Stimulated activated CD8-positive, alpha-beta memory T cell treated with anti-CD3 and anti-CD28 coated beads, Interleukin-7, amount 100 ng/mL, for 24 hours (primary cell): ENCODE measurements around the gene PIM1.
"Not testable (repeated sequence)": the region's sequence is repeated elsewhere in the genome, so short reads cannot be mapped to it uniquely, and the experiment has no call there.

ENCODE experiments used
- DNase-seq: peaks from one replicate; pipeline ENCODE4 v3.0.0-alpha.2; 2020; ENCODE audit warnings: low read depth

Gene PIM1

GRCh38 chr6:37169496-37170272 is at the start of gene PIM1:
Gene PIM1 (plus strand): TSS chr6:37170152. CDS start chr6:37170576, 424 bp downstream.
- DNase-seq: peak; percentile 99

DNA sequence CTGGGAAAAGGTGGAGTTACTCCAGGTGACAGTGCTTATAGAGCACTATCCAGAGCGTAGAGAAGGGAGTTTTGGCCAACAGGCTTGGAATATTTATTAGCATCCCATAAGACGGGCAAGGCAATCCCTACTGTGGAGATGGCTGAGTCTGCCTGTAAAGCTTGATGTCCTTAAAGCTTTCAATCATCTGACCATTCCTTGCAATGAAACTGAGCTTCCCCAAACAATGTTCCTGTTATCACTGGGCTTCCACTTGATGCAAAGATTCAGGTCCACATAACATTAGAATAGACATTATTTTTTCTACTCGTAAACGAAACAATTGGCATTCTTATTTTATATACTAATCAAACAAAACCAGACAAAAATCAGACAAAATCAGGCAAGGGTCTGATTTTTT is 48.4 kb upstream of the PIM1 start:
- no peak for DNase-seq

GRCh38 chr6:37122861-37123260 is 47.1 kb upstream of the PIM1 start:
- DNase-seq: no peak

DNA sequence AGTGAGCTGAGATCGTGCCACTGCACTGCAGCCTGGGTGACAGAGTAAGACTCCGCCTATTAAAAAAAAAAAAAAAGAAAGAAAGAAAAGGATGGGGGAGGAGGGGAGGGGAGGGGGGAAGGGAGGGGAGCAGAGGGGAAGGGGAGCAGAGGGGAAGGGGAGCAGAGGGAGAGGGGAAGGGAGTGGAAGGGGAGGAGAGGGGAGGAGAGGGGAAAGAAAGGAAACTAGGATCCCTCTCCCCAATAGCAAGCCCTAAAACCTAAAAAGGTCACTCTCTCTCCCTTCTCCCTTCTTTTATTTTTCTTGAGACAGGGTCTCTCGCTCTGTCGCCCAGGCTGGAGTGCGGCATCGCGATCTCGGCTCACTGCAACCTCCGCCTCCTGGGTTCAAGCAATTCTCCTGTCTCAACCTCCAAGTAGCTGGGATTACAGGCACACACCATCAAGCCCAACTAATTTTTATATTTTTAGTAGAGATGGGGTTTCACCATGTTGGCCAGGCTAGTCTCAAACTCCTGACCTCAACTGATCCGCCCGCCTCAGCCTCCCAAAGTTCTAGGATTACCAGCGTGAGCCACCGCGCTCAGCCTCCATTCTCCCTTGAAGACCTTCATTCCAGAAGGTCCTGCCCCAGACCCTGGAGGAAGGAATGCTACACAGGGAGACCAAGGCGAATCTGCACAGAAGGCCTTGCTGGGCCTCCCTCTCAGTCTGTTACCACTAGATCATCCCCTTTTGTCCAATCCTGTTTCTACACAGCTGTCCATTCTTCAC is 45.8 kb upstream of the PIM1 start:
- DNase-seq: no peak

DNA sequence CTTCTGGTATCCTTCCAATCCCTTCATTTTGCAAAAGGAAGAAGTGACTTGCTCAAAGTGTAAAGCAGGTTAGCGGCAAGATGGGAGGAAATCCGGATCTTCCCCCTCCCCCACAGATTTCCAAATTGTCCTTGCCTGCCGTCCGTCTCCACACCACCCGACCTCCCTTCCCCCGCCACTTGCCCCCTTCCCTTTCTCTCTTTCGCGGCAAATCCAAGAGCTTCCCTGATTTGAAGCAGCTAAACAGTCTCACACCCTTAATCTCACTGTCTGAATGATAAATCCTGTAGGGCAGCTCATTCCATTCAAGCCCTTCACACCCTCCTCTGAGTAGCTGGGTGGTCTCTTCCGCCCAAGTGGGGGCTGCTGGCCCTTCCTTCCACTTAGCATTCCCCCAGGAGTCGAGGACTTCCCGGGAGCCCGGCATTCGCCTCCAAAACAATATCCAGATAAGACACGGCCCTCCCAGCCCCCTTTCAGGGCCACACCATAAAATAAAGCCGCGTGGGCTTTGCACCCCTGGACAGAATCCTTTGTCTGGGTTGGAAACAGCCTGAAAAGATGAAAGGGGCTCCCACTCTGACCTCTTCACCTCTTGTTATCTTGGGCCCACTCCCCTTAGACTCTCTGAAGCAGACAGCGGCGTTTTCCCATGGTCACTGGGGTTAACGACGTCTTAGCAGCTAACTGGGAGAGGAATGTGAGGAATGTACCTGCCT is 44.0 kb upstream of the PIM1 start:
- DNase-seq: no peak

DNA sequence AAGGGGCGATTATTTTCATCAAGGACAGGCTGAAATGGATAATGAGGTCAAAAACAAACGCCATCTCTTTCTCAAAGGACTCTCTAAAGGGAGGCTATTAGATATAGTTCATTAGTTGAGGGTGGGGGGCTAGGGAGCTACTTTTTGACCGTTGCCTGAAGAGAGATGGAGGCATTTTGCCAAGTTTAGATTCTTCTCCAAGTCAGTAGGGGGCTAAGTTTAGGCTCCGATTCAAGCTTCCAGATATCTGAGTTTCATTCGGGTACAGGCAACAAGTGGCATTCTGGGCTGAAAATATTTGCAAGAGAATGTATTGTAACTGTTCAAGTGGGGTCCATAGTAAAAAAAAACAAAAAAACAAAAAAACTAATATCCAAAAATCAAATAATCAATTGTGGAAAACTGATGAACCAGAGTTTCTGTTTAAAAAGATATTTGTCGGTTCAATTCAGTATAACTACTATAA is 43.4 kb upstream of the PIM1 start:
- DNase-seq: no peak

GRCh38 chr6:37126961-37127616 is 42.9 kb upstream of the PIM1 start:
- no peak for DNase-seq

GRCh38 chr6:37127961-37128862 is 41.7 kb upstream of the PIM1 start:
- no peak for DNase-seq

- not testable (repeated sequence) for DNase-seq
Measured at GRCh38 chr6:37128863-37129443, 41.0 kb upstream of the PIM1 start.

DNA sequence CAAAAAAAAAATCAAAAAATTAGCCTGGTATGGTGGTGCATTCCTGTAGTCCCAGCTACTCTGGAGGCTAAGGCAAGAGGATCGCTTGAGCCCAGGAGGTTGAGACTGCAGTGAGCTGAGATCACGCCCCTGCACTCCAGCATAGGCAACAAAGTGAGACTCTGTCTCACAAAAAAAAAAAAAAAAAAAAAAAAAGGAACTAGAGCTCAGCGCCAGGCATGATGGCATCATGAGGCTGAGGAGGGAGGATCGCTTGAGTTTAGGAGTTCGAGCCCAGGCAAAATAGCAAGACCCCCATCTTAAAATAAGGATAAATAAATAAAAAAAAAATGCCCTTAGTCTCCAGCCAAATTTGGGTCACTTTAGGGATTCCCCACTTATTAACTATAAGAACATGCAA is 40.4 kb upstream of the PIM1 start:
- DNase-seq: no peak

DNA sequence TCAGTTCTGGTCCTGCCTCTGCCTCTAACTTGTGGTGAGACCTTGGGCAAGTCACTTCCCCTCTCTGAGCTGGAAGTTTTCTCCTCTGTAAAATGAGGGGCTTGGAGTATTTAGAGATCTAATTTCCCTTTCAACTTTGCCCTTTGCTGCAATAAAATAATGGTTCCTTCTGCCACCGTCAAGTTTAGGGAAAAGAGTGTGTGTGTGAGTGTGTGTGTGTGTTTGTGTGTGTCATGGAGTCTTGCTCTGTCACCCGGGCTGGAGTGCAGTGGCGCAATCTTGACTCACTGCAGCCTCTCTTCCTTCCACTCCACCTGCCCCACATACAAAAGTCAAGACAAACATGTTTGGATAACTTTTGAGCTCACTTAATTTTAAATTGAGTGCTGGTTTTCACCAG is 39.2 kb upstream of the PIM1 start:
- DNase-seq: no peak

DNA sequence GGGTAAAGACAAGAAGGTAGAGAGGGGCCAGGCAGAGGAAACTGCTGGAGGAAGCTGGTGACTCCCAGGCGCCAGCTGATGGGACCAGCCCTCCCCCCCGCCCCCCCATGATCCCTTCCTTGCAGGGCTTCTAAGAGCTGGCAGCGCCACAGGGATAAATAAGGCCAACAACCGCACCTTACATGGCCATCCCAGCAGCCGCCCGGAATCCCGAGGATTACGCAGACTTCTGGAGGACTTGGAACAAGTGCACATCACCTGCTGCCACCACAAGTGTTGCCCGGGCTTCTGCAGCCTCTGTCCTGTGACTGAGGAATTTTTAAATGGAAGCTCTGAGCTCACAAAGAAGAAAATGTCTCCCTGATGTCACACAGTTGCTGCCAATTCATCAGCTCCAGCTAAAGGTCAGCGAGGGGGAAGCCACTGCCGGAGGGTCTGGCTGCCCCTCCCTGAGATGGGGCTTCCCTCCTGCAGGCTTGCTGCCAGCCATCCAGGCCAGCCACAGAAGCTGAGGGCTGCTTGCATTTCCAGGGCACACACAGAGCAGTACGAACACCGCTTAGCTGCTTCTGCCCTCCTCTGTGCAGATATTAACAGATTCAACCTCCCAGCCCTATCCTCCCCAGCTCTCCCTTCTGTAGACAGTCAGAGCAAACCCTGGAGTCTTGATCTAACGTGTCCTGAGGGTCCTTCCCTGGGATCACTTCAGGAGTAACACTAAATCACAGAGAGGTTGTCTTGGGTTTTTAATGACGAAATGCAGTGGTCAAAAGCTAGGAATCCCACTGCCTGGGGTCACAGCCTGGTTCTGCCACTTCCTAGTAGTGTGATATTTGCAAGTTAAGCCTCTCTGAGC is 38.6 kb upstream of the PIM1 start:
- no peak for DNase-seq

DNA sequence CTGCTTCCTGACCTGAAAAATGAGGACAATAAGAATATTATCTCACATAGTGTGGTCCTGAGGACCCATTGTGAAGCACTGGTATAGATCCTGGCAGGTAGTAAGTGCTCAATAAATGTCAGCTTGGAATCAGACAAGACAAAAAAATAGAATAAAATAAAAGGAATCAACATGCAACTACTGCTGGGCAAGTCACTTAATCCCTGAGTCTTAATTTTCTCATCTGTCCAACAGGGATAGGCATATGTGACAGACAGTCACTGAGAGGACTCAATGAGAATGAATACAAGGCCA is 38.0 kb upstream of the PIM1 start:
- DNase-seq: no peak

- no peak for DNase-seq
Measured at GRCh38 chr6:37134036-37134395, 35.9 kb upstream of the PIM1 start.

DNA sequence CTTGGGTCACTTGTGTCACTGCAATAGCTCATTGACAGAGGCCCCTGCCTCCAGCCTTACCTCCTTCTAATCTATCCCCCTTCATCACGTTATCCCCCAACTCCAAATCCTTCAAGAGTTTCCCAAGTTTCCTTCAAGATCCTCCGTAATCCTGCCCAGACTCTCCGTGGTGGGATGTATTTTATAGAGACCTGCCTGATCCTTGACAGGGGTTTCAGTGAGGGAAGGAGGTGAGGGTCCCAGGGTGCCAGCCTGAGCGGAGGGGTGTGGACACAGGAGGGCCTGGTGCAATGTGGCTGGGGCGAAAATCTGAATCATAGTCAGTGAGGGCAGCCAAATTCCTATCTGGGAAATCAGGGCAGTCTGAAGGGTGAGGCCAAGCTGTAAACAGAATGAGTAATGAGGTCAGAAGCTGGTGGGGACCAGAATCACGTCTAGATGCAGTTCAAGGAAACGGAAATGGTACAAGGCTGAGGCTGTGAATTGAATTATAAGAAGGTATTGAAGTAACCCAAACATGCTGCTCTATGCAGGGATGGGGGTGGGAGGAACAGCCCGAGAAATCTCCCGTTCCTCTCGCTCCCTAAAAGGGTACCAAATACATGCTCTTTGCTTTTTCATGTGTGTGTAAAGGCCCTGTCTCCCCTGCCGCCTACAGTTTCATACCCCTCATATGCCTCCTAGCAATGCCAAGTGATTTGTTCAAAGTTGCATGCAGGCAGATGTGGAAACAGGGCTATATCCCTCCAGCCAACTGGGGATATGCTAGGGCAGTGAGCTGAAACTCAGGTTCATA is 35.4 kb upstream of the PIM1 start:
- DNase-seq: no peak

GRCh38 chr6:37135835-37136694 is 33.9 kb upstream of the PIM1 start:
- DNase-seq: no peak

DNA sequence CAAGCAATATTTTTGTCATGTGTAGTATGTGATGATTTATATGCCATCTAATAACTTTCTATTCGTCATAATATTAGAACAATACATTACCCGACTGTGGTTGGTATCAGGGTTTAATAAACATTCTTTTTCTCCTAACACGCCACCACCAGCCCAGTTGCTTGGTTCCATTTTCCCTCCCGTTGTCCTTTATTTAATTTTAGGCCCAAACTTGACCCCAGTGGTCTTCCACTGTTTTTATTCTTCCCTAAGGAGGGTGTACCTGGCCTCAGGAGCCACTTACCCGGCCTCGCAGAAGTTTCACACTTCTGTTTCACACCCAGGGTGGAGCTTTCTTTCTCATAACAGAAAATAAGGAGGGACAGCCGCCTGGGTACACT is 33.1 kb upstream of the PIM1 start:
- no peak for DNase-seq
